ENCODE data around the gene FOXI1.

DNA sequence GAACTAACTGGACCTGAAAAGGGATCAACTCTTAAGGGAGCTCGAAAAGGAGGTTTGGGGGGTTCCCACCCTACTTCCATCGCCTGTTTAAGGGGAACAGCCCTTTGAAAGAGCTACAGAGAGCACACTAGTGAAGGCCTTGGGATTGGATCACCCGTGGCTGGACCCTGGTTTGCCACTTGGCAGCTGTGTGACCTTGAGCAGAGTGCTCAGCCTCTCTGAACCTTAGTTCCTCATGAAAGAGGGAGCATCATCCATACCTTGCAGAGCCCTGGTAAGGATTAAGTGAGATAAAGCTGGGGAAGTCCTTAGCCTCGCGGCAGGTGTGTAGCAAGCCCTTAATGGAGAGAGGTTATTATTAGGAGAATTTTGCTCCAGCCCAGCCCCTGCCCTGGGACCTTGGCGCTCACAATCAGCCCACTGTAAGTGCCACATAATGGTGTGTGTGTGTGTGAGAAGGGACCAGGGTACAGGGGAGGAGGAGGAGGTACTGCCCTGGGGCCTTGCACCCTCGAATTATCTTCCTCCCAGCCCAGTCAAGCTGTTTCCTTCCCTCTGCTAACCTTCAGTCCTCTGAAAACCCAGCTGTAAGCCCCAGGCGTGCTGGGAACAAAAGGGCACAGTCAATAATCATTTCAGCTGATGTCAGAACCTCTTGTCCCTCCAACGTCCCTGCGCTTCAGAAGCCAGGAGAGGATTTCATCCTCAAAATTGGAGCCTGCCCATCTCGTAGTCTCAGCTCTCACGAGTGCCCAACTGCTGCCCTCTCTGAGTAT is 42.9 kb downstream of the FOXI1 start:
- TF ChIP-seq EZH2 (IDR thresholded peaks at IDR 0.05; ENCODE audit: borderline replicate concordance, low read depth, low read length, severe bottlenecking): no peak
- TF ChIP-seq POLR2A (IDR thresholded peaks at IDR 0.05; ENCODE audit: low read depth, low read length): no peak
- TF ChIP-seq, protein P1, sequence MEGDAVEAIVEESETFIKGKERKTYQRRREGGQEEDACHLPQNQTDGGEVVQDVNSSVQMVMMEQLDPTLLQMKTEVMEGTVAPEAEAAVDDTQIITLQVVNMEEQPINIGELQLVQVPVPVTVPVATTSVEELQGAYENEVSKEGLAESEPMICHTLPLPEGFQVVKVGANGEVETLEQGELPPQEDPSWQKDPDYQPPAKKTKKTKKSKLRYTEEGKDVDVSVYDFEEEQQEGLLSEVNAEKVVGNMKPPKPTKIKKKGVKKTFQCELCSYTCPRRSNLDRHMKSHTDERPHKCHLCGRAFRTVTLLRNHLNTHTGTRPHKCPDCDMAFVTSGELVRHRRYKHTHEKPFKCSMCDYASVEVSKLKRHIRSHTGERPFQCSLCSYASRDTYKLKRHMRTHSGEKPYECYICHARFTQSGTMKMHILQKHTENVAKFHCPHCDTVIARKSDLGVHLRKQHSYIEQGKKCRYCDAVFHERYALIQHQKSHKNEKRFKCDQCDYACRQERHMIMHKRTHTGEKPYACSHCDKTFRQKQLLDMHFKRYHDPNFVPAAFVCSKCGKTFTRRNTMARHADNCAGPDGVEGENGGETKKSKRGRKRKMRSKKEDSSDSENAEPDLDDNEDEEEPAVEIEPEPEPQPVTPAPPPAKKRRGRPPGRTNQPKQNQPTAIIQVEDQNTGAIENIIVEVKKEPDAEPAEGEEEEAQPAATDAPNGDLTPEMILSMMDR (IDR thresholded peaks at IDR 0.05; ENCODE audit: extremely low read depth in 1 of 2, insufficient read depth in 1 of 2, low read depth in 1 of 2, low read length in 2 of 2): no peak
- TF ChIP-seq MYC (IDR thresholded peaks at IDR 0.05; ENCODE audit: low read depth, low read length): no peak
- no peak for TF ChIP-seq MAX (IDR thresholded peaks at IDR 0.05; ENCODE audit: insufficient read depth, insufficient read length)
- TF ChIP-seq FOS (IDR thresholded peaks at IDR 0.05; ENCODE audit: borderline replicate concordance, insufficient read depth, low read length): no peak
- TF ChIP-seq JUN (IDR thresholded peaks at IDR 0.05; ENCODE audit: borderline replicate concordance, insufficient read depth, insufficient read length, low read depth): no peak
- no peak for TF ChIP-seq POLR2AphosphoS5 (IDR thresholded peaks at IDR 0.05; ENCODE audit: insufficient read depth, low read depth, low read length)
